SK-N-SH (cell line): Measurements from ENCODE around the gene MSL1.

Experiments used
- EP300 ChIP-seq, 2 experiments: IDR thresholded peaks; 2 replicates each; pipeline versions ENCODE4 v1.4.0 to v1.6.1; 2012; ENCODE audit warnings: borderline replicate concordance in 1 of 2, low read depth in 1 of 2, low read length in 1 of 2
- MXI1 ChIP-seq: IDR thresholded peaks from 2 replicates; pipeline ENCODE4 v1.6.1; 2012; ENCODE audit warnings: mild to moderate bottlenecking, low read depth, low read length, improper control_type of control experiment
- POLR2AphosphoS5 ChIP-seq: IDR thresholded peaks from 2 replicates; pipeline ENCODE4 v1.6.1; 2012; ENCODE audit warnings: low read depth, low read length
- RAD21 ChIP-seq: IDR thresholded peaks from 2 replicates; pipeline ENCODE4 v1.6.1; 2012; ENCODE audit warnings: mild to moderate bottlenecking, low read length
- RCOR1 ChIP-seq: fragments of 150-350 bp; IDR thresholded peaks from 2 replicates; pipeline ENCODE4 v1.6.1; 2017; ENCODE audit warnings: antibody characterized with exemption, low read length
- RXRA ChIP-seq: IDR thresholded peaks from 2 replicates; pipeline ENCODE4 v1.4.0; 2012; ENCODE audit warnings: low read depth, mild to moderate bottlenecking, borderline replicate concordance
- TEAD4 ChIP-seq: IDR thresholded peaks from 2 replicates; pipeline ENCODE4 v1.4.0; 2012; ENCODE audit warnings: mild to moderate bottlenecking, borderline replicate concordance; ENCODE audit not compliant: insufficient read depth
- TF ChIP-seq, protein P1 (sequence below): IDR thresholded peaks from 2 replicates; pipeline ENCODE4 v1.4.0; 2012; ENCODE audit warnings: low read depth, borderline replicate concordance
- TF ChIP-seq, protein P2 (sequence below): fragments of 200-600 bp; sonication (generic); IDR thresholded peaks from 2 replicates; pipeline ENCODE4 v1.6.1; 2017; ENCODE audit warnings: antibody characterized with exemption, mild to moderate bottlenecking, moderate library complexity
- TF ChIP-seq, protein P3 (sequence below): IDR thresholded peaks from 2 replicates; pipeline ENCODE4 v1.4.0; 2012; ENCODE audit warnings: low read depth, borderline replicate concordance
- TF ChIP-seq, protein P4 (sequence below): IDR thresholded peaks from 2 replicates; pipeline ENCODE4; 2012

DNA sequence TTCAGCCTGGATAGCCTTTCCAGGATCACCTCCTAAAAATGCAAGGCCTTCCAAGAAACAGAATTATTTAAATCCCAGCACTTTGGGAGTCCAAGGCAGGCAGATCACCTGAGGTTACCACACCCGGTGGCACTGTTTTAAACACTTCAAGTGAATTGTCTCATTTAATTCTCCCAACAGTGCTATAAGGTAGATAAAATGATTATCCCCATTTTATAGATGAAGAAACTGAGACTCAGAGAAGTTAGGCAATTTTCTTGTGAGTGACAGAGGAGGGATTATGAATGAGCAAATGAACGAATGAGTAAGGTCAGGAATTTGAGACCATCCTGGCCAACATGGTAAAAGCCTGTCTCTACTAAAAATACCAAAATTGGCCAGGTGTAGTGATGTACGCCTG lies 42.2 kb upstream of the MSL1 start:
- TF ChIP-seq, protein P1, sequence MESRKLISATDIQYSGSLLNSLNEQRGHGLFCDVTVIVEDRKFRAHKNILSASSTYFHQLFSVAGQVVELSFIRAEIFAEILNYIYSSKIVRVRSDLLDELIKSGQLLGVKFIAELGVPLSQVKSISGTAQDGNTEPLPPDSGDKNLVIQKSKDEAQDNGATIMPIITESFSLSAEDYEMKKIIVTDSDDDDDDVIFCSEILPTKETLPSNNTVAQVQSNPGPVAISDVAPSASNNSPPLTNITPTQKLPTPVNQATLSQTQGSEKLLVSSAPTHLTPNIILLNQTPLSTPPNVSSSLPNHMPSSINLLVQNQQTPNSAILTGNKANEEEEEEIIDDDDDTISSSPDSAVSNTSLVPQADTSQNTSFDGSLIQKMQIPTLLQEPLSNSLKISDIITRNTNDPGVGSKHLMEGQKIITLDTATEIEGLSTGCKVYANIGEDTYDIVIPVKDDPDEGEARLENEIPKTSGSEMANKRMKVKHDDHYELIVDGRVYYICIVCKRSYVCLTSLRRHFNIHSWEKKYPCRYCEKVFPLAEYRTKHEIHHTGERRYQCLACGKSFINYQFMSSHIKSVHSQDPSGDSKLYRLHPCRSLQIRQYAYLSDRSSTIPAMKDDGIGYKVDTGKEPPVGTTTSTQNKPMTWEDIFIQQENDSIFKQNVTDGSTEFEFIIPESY: no peak
- TF ChIP-seq, protein P2, sequence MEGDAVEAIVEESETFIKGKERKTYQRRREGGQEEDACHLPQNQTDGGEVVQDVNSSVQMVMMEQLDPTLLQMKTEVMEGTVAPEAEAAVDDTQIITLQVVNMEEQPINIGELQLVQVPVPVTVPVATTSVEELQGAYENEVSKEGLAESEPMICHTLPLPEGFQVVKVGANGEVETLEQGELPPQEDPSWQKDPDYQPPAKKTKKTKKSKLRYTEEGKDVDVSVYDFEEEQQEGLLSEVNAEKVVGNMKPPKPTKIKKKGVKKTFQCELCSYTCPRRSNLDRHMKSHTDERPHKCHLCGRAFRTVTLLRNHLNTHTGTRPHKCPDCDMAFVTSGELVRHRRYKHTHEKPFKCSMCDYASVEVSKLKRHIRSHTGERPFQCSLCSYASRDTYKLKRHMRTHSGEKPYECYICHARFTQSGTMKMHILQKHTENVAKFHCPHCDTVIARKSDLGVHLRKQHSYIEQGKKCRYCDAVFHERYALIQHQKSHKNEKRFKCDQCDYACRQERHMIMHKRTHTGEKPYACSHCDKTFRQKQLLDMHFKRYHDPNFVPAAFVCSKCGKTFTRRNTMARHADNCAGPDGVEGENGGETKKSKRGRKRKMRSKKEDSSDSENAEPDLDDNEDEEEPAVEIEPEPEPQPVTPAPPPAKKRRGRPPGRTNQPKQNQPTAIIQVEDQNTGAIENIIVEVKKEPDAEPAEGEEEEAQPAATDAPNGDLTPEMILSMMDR: no peak
- TF ChIP-seq RXRA: no peak
- TF ChIP-seq, protein P3, sequence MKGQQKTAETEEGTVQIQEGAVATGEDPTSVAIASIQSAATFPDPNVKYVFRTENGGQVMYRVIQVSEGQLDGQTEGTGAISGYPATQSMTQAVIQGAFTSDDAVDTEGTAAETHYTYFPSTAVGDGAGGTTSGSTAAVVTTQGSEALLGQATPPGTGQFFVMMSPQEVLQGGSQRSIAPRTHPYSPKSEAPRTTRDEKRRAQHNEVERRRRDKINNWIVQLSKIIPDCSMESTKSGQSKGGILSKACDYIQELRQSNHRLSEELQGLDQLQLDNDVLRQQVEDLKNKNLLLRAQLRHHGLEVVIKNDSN: no peak
- no peak for TF ChIP-seq EP300 (IDR thresholded peaks at IDR 0.05; ENCODE audit: borderline replicate concordance in 1 of 2, low read depth in 1 of 2, low read length in 1 of 2)
- no peak for TF ChIP-seq TEAD4
- no peak for TF ChIP-seq RCOR1
- TF ChIP-seq, protein P4, sequence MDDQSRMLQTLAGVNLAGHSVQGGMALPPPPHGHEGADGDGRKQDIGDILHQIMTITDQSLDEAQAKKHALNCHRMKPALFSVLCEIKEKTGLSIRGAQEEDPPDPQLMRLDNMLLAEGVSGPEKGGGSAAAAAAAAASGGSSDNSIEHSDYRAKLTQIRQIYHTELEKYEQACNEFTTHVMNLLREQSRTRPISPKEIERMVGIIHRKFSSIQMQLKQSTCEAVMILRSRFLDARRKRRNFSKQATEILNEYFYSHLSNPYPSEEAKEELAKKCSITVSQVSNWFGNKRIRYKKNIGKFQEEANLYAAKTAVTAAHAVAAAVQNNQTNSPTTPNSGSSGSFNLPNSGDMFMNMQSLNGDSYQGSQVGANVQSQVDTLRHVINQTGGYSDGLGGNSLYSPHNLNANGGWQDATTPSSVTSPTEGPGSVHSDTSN: no peak
- TF ChIP-seq POLR2AphosphoS5: no peak
- TF ChIP-seq MXI1: no peak
- TF ChIP-seq RAD21: no peak
